ENCODE data around the gene ALDH5A1.

DNA sequence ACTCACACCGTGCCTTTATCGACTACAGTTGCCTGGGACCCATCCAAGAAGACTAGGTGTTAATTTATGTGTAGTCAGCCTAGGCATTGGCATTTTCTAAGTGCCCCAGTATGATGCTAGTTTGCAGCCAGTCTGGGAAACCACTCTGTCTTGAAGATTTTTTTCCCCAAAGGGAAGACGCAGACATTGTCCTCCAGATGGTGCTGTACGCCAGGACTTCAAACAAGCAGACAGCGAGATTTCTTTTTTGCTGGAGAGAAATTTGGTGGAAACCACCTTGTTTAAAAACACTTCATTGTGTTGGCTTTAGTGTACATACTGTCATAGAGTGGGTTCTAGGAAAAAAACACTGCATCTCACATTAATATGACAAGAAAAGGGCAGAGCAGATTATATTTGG is 30.0 kb downstream of the ALDH5A1 start:
- TF ChIP-seq GATA2 (IDR thresholded peaks at IDR 0.05; ENCODE audit: low read depth, low read length) (no peak), GATA3 (IDR thresholded peaks at IDR 0.05; ENCODE audit: low read depth, low read length) (no peak)

Measured in SH-SY5Y (cell line).